Pulmonary artery endothelial cell (primary cell): Measurements from ENCODE around the gene IL17RC. TPM values are rescaled to one million over a fixed set of nuclear protein-coding genes. Genes with fewer than 3 reads are reported as not detected.
"Not testable (repeated sequence)": the region's sequence is repeated elsewhere in the genome, so short reads cannot be mapped to it uniquely, and the experiment has no call there.

Experiments used
- DNase-seq: peaks from one replicate; pipeline ENCODE4 v3.0.0-alpha.2; 2011; ENCODE audit warnings: low read depth, low spot score
- total RNA-seq: library from RNA; depleted of rRNA; stranded (reverse); fragments of >200 nt; gene quantifications from 2 replicates; pipeline ENCODE4 v1.2.3, GENCODE V29; 2014

IL17RC gene, protein sequence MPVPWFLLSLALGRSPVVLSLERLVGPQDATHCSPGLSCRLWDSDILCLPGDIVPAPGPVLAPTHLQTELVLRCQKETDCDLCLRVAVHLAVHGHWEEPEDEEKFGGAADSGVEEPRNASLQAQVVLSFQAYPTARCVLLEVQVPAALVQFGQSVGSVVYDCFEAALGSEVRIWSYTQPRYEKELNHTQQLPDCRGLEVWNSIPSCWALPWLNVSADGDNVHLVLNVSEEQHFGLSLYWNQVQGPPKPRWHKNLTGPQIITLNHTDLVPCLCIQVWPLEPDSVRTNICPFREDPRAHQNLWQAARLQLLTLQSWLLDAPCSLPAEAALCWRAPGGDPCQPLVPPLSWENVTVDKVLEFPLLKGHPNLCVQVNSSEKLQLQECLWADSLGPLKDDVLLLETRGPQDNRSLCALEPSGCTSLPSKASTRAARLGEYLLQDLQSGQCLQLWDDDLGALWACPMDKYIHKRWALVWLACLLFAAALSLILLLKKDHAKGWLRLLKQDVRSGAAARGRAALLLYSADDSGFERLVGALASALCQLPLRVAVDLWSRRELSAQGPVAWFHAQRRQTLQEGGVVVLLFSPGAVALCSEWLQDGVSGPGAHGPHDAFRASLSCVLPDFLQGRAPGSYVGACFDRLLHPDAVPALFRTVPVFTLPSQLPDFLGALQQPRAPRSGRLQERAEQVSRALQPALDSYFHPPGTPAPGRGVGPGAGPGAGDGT
- total RNA-seq = 18.3 and 18.7 TPM in 2 replicates

DNA sequence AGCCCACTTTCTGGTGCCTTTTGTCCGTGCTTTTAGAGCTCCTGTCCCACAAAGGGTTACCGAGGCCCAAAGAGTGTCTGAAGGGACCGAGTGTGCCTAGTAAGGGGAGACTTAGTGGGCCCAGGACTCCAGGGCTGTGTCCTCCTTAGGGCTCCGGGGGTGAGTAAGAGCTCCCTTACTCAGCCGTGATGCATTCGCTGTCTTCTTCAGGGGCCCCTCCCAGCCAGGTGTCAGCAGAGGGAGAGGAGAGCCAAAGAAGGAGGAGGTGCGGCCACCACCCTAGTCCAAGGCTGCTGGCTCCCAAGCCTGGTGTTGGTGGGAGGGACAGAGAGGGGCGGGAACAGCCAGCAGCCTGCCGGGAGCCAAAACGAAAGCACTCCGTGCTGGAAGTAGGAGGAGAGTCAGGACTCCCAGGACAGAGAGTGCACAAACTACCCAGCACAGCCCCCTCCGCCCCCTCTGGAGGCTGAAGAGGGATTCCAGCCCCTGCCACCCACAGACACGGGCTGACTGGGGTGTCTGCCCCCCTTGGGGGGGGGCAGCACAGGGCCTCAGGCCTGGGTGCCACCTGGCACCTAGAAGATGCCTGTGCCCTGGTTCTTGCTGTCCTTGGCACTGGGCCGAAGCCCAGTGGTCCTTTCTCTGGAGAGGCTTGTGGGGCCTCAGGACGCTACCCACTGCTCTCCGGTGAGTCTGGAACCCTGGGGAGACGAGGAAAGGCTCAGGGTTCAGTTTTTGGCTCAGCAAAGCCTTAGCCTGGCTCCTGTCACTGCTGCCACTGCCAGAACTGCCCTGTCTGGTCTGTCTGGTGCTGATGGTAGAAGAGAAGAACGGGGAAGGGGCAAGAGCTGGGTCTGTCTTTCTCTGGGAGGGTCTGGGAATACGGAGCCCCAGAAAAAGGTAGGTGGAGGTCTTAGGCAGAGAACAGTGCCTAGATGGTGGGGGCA is at the start of gene IL17RC:
Gene IL17RC (plus strand): TSS at position 365 of the 947 bp plus-strand sequence. CDS start 218 bp downstream, at position 583.
- DNase-seq = no peak

- DNase-seq = no peak
These were observed 49.8 kb upstream of the IL17RC start for GRCh38 chr3:9867106-9867505.

DNA sequence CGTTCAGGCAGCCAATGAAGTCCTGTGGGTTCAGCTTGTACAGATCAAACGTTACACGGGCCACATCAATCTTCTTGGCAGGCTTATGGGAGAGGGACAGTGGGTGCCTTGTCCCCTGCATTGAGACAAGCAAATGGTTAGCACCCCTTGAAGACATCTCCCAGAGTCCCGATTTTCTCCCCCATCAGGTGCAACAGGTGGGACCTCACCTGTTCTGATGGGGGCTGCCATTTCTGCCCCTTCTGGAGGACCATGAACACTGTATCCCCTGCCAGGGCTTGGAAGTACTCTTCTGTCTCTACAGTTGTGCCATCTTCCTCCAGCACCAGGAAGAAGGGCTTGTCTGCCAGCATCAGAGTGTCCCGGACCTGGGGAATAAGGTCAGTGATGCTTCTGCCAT is 46.9 kb upstream of the IL17RC start:
- no peak for DNase-seq

DNA sequence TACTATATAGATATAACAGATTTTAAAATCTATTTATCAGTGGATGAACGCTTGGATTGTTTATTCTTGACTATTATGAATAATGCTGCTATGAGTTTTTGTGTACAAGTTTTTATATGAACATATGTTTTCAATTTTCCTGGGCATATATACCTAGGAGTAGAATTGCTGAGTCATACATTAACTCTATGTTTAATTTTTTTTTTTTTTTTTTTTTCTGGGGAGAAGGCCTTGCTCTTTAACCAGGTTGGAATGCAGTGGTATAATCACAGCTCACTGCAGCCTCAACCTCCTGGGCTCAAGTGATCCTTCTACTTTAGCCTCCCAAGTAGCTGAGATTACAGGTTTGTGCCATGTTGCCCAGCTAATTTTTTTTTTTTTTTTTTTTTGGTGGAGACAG is 45.9 kb upstream of the IL17RC start:
- no peak for DNase-seq

DNA sequence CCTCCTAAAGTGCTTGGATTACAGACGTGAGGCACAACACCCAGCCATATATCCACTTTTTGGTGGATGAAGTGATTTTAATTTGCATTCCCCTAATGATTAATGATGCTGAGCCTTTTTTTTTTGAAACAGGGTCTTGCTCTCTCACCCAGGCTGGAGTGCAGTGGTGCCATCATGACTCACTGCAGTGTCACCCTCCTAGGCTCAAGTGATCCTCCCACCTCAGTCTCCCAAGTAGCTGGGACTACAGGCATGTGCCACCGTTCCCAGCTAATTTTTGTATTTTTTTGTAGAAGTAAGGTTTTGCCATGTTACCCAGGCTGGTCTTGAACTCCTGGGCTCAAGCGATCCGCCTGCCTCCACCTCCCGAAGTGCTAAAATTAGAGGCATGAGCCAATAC is 44.8 kb upstream of the IL17RC start:
- DNase-seq = not testable (repeated sequence)

- no peak for DNase-seq
These were observed 41.5 kb upstream of the IL17RC start for GRCh38 chr3:9875448-9875847.

GRCh38 chr3:9876255-9876654 is 40.6 kb upstream of the IL17RC start:
- DNase-seq = not testable (repeated sequence)

DNA sequence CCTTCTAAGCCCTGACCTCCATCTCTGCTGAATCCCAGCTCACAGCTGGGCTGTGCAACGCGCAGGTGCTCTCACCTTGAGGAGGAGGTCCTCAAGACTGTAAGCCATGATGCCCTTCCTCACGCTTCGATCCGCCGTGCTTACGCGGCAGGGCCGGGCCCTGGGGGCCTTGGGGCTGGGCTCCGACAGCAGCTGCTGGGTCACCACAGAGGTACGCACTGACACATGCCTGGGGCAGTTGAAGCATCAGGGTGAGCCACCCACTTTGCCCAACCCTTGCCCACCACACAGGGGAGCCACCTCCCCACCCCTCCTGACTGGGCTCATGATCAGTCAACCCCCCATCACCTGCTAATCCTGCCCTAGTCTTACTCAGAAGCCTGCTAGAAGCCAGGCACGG is 39.9 kb upstream of the IL17RC start:
- DNase-seq = no peak

- DNase-seq = no peak
These were observed 38.2 kb upstream of the IL17RC start for GRCh38 chr3:9878700-9879099.

DNA sequence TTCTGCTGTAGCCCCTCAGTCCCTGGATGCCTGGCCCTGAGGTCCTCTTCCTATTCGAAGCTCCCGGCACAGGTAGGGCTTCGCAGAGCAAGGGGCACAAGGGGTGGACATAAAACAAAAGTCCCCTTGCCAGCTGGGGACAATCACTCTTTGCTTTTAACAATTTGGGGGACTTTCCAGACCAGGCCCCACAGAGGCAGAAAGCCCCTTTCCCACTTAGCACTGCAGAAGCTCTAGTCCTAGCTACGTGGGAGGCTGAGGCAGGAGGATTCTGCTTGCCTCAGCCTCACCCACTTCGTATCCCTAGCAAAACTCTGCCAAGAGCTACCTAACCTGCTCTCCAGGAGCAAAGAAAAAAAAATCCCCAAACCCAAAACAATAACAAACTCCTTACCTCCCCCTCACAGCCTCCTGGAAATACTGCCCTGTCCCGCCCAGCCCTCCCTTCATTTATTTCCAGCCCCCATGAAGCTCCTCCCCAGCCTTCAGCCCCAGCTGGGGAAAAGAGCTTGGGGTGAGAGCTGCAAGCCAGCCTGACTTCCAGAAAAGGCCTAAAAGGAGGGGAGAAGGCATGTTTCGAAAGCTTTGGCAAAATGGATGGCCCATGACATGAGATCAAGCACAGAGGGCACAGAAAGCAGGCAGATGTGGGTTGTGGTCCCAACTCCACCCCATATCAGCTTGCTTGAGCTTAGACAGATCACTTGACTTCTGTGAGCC is 36.9 kb upstream of the IL17RC start, which contains the start of gene CIDEC:
Gene CIDEC (minus strand): TSS at position 424 of the 720 bp plus-strand sequence. CDS start 1,767 bp downstream, outside the sequence.
- DNase-seq = no peak

DNA sequence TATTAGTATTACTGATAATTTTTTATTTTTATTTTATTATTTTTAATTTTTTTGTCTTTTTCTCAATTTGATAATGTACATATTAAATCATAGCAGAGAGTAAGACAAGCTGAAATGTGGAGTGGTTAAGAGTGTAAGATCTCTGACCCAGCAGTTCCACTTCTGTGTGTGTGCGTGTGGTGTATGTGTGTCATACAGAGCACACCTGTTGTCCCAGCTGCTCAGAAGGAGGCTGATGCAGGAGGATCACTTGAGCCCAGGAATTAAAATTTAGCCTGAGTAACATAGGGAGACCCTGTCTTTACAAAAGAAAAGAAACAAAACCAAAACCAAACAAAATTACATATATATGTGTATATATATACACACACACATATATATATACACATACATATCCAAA is 35.5 kb upstream of the IL17RC start:
- no peak for DNase-seq

GRCh38 chr3:9883706-9884554 is 33.0 kb upstream of the IL17RC start:
- DNase-seq = no peak

DNA sequence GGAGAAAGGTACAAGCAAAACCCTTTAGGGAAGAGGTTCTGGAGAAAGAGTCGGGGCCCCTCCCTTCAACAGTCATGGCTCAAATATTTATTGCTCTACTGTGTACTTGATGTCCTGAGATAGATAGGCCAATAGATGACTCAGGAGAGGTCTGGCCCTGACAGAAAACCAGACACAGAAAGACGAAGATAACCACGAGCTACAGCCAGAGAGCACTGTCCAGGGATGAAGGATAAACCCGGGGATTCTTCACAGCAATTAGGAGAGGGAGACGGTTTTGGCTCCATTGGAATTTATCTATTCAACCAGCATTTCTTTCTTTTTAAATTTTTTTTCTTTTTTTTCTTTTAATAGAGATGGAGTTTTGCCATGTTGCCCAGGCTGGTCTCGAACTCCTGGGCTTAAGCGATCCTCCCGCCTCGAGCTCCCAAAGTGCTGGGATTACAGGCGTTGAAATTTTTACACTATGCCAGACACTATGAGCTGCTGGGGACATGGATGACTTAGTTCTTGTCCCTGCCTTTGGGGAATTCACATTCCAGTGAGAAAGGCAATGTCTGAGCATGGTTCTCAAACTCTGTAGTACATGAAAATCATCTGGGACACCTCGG is 32.2 kb upstream of the IL17RC start:
- DNase-seq = no peak

DNA sequence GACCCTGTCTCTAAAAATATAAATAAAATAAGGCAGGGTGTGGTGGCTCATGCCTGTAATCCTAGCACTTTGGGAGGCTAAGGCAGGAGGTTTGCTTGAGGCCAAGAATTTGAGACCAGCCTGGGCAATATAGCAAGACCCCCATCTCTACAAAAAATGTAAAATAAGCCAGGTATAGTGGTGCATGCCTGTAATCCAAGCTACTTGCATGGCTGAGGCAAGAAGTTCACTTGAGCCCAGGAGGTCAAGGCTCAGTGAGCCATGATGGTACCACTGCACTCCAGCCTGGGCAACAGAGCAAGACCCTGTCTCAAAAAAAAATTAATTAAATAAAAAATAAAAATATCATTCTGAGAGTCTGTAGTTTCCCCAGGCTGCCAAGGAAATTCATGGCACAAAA is 30.6 kb upstream of the IL17RC start:
- no peak for DNase-seq

DNA sequence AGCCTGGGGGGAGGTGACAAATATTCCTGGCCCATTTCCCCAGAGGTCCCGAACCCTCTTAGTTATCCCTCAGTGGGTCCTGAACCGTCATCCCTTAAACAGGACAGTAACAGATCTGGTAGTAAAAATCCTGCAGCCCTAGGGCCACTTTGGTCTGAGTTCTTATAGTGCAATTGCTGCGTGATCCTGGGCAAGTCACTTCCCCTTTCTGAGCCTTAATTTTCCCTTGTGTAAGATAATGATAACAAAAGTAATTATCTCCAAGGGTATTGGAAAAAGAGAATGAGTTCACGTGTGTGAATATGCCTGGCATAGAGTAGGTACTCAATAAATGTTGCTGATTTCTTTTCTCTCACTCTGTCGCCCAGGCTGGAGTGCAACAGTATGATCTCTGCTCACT is 29.4 kb upstream of the IL17RC start:
- no peak for DNase-seq

GRCh38 chr3:9888540-9888939 is 28.4 kb upstream of the IL17RC start:
- DNase-seq = no peak

- DNase-seq = no peak
These were observed 27.5 kb upstream of the IL17RC start for GRCh38 chr3:9889405-9889804.

- peak; percentile 45 for DNase-seq
These were observed 26.4 kb upstream of the IL17RC start, which contains the start of gene JAGN1 for GRCh38 chr3:9890249-9891071. JAGN1 (plus strand) TSS chr3:9890610; CDS start chr3:9890723, 113 bp downstream.
